HL-60 (cell line): ENCODE data around the gene TMEM123.

ENCODE experiments used
- GABPA ChIP-seq: IDR thresholded peaks from 2 replicates; pipeline ENCODE4 v1.6.1; 2012; ENCODE audit warnings: low read depth
- POLR2AphosphoS5 ChIP-seq: IDR thresholded peaks from 2 replicates; pipeline ENCODE4 v1.6.1; 2012; ENCODE audit warnings: low read depth
- REST ChIP-seq: IDR thresholded peaks from 2 replicates; pipeline ENCODE4 v1.6.1; 2012; ENCODE audit warnings: low read depth; ENCODE audit not compliant: insufficient replicate concordance
- SPI1 ChIP-seq: IDR thresholded peaks from 2 replicates; pipeline ENCODE4 v1.6.1; 2012; ENCODE audit warnings: low read depth, mild to moderate bottlenecking, borderline replicate concordance
- TF ChIP-seq, protein P1 (sequence below): IDR thresholded peaks from one replicate; pipeline ENCODE4 v1.5.1; 2011; ENCODE audit warnings: low read length, control low read depth, inconsistent platforms; ENCODE audit not compliant: insufficient read depth

DNA sequence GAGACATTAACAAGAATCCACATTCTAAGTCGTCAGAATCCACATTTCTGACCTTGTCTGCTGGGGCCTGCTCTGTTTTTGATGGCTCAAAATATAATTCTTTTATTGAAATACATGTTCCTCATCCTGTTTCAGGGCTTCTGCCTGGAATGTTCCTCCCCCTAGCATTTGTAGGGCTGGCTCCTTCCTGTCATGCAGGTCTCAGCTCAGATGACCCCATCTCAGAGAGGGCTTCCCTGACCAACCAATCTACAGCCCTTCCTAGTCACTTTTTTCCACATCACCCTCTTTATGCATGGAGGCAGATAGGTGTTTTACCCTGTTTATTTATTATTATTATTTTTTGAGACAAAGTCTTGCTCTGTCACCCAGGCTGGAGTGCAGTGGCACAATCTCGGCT, 14.8 kb downstream of the TMEM123 start:
- TF ChIP-seq, protein P1, sequence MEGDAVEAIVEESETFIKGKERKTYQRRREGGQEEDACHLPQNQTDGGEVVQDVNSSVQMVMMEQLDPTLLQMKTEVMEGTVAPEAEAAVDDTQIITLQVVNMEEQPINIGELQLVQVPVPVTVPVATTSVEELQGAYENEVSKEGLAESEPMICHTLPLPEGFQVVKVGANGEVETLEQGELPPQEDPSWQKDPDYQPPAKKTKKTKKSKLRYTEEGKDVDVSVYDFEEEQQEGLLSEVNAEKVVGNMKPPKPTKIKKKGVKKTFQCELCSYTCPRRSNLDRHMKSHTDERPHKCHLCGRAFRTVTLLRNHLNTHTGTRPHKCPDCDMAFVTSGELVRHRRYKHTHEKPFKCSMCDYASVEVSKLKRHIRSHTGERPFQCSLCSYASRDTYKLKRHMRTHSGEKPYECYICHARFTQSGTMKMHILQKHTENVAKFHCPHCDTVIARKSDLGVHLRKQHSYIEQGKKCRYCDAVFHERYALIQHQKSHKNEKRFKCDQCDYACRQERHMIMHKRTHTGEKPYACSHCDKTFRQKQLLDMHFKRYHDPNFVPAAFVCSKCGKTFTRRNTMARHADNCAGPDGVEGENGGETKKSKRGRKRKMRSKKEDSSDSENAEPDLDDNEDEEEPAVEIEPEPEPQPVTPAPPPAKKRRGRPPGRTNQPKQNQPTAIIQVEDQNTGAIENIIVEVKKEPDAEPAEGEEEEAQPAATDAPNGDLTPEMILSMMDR = no peak
- TF ChIP-seq POLR2AphosphoS5 (no peak), GABPA (no peak), REST (no peak), SPI1 (no peak)
